ENCODE data around the gene PADI3. TPM values are rescaled to one million over a fixed set of nuclear protein-coding genes. Genes with fewer than 3 reads are reported as not detected.

Gene PADI3
- total and polyA plus RNA-seq, 2 donors (not counting 3 experiments of a cell fraction or from before 2014, with no cell fraction given) = not detected

- H3K4me3 ChIP-seq (replicated peaks in 1 of 3; ENCODE audit: insufficient read depth in 1 of 3, low read depth in 1 of 3, low read length in 3 of 3) = no peak overlapping the region
- no peak overlapping the region for H3K4me2 ChIP-seq (ENCODE audit: insufficient read depth, low read length)
- no peaks in the 10 kb centered on the region for H3K79me2 ChIP-seq (ENCODE audit: control insufficient read depth, insufficient read depth, low read length)
- no peak overlapping the region for H3K9ac ChIP-seq (replicated peaks; ENCODE audit: extremely low read depth, insufficient read depth, low read length)
- ChIA-PET POLR2A (interaction anchor here (0.6 kb wide), 1 partner anchor 352 kb away, joined by 4 read pairs; no protein-coding TSS in a partner anchor), CTCF (interaction anchor here (1.3 kb wide), 1 partner anchor 10 kb away, joined by 3 read pairs; no protein-coding TSS in a partner anchor)
- intact Hi-C loops (cut with micrococcal nuclease) = no loop called here
- no TSS peak for BruUV-seq (replicated peaks)
- peaks cover 0 to 2% of the 10 kb centered on the region in 2 experiments for H3K27me3 ChIP-seq (ENCODE audit: control insufficient read depth in 2 of 2, insufficient read depth in 2 of 2, low read length in 2 of 2)
- FAIRE-seq (no peak), DNase-seq (ENCODE audit: low read depth, low spot score) (no peak)
- no peak overlapping the region for H3K27ac ChIP-seq (ENCODE audit: insufficient read depth, low read depth, low read length)
- no peaks in the 10 kb centered on the region for H3K9me1 ChIP-seq (replicated peaks; ENCODE audit: control insufficient read depth, extremely low read depth, insufficient read depth, low read length)
- no peak overlapping the region for H2AFZ ChIP-seq (ENCODE audit: low read depth, low read length)
- dilution Hi-C loops (cut with MboI; ENCODE audit: extremely low pct_ligation_motif_present, low sequenced_read_pairs) = no loop called here
- H4K20me1 ChIP-seq (replicated peaks; ENCODE audit: control insufficient read depth, extremely low read depth, insufficient read depth, low read length) = no peaks in the 10 kb centered on the region
- no peaks in the 10 kb centered on the region for H3K36me3 ChIP-seq (ENCODE audit: control insufficient read depth in 2 of 2, extremely low read depth in 1 of 2, insufficient read depth in 2 of 2, low read length in 2 of 2)
- no peak for TF ChIP-seq EZH2 (IDR thresholded peaks at IDR 0.05; ENCODE audit: borderline replicate concordance, low read depth, low read length, severe bottlenecking)
- TF ChIP-seq FOS (IDR thresholded peaks at IDR 0.05; ENCODE audit: borderline replicate concordance, insufficient read depth, low read length) = no peak
- no peak for TF ChIP-seq POLR2AphosphoS5 (IDR thresholded peaks at IDR 0.05; ENCODE audit: insufficient read depth, low read depth, low read length)
- TF ChIP-seq CTCF (IDR thresholded peaks at IDR 0.05; ENCODE audit: extremely low read depth in 1 of 2, insufficient read depth in 1 of 2, low read depth in 1 of 2, low read length in 2 of 2) = no peak
- no peak for TF ChIP-seq POLR2A (IDR thresholded peaks at IDR 0.05; ENCODE audit: low read depth, low read length)
- TF ChIP-seq MYC (IDR thresholded peaks at IDR 0.05; ENCODE audit: low read depth, low read length) = no peak
- no peak for TF ChIP-seq JUN (IDR thresholded peaks at IDR 0.05; ENCODE audit: borderline replicate concordance, insufficient read depth, insufficient read length, low read depth)
- no peak for TF ChIP-seq MAX (IDR thresholded peaks at IDR 0.05; ENCODE audit: insufficient read depth, insufficient read length)
- TF ChIP-seq GATA2 (IDR thresholded peaks at IDR 0.05; ENCODE audit: insufficient read depth, insufficient read length, low read depth, low read length) = no peak
- H3K4me1 ChIP-seq (ENCODE audit: control insufficient read depth, extremely low read depth, insufficient read depth, low read length) = no peaks in the 10 kb centered on the region
- H3K9me3 ChIP-seq (replicated peaks; ENCODE audit: control insufficient read depth, insufficient read depth, low read length) = no peaks in the 10 kb centered on the region
Measured at GRCh38 chr1:17313530-17314309, 64.8 kb downstream of the PADI3 start.

Data from endothelial cell of umbilical vein (primary cell).